HCT116 (cell line): ENCODE results near the gene SUSD2. TPM values are rescaled to one million over a fixed set of nuclear protein-coding genes. Genes with fewer than 3 reads are reported as not detected.

Experiments used
- ATAC-seq: fragments of 200-7000 bp; cut with Tn5 transposase; 2 replicates; pipeline ENCODE4 v1.9.1; 2020; ENCODE audit warnings: mild to moderate bottlenecking, moderate library complexity
- BruUV-seq: library from RNA; stranded (reverse); fragments of 400-500 nt; replicated peaks from 2 replicates; lab custom pipeline; 2021; lab: Mats Ljungman, UMichigan
- CTCF ChIA-PET: fragments of 300-600 bp; sonication (Branson Sonifier 250); formaldehyde crosslinking; loops from one replicate; lab custom pipeline; 2021; ENCODE audit warnings: antibody characterized with exemption; lab: Charles Lee
- POLR2A ChIA-PET: fragments of 300-600, 350-600 bp; sonication (Branson Sonifier 250); formaldehyde crosslinking; loops from one replicate; lab custom pipeline; 2021; ENCODE audit warnings: antibody characterized with exemption; lab: Charles Lee
- RAD21 ChIA-PET, 2 experiments: fragments of 300-600 bp; sonication (Branson Sonifier 250); formaldehyde crosslinking; loops; one replicate each; lab custom pipeline; 2023; ENCODE audit warnings: low total read pairs in 2 of 2; ENCODE audit not compliant: uncharacterized antibody in 2 of 2, unreplicated experiment in 2 of 2, low non-redundant PET in 1 of 2; lab: Charles Lee
- DNase-seq: peaks from one replicate; pipeline ENCODE4 v3.0.0-alpha.2; 2010; ENCODE audit warnings: low read depth, low spot score
- H2AFZ ChIP-seq: fragments of 200-600 bp; shearing (Covaris generic), sonication (generic); 2 replicates; pipeline ENCODE4 v1.6.1; 2017; ENCODE audit warnings: low read depth, mixed run types, mixed read lengths, antibody characterized with exemption, low read length; ENCODE audit not compliant: poor library complexity, severe bottlenecking
- H3K27ac ChIP-seq: 2 replicates; pipeline ENCODE4 v1.5.1; 2012; ENCODE audit warnings: low read depth, low read length
- H3K27me3 ChIP-seq: fragments of 200-600 bp; sonication (generic); 2 replicates; pipeline ENCODE4 v1.6.1; 2016; ENCODE audit warnings: mixed run types, low read length, mixed read lengths; ENCODE audit not compliant: insufficient read depth
- H3K36me3 ChIP-seq, 2 experiments: fragments of 200-500 bp in 1 of 2; fragments of 200-600 bp in 1 of 2; sonication (Bioruptor generic) in 1 of 2; sonication (generic) in 1 of 2; 2 replicates each; pipeline versions ENCODE4 v1.5.1 to v1.6.1; 2014 to 2016; ENCODE audit warnings: low read length in 2 of 2, inconsistent platforms in 1 of 2, mixed read lengths in 1 of 2, mixed run types in 1 of 2; ENCODE audit not compliant: insufficient read depth in 2 of 2, control insufficient read depth in 1 of 2
- H3K4me1 ChIP-seq, 2 experiments: fragments of 200-600 bp in 1 of 2; sonication (generic) in 1 of 2; 2 replicates each; pipeline versions ENCODE4 v1.5.1 to v1.6.1; 2012 to 2017; ENCODE audit warnings: low read length in 2 of 2, inconsistent platforms in 1 of 2, mild to moderate bottlenecking in 1 of 2, mixed read lengths in 1 of 2, mixed run types in 1 of 2, moderate library complexity in 1 of 2; ENCODE audit not compliant: insufficient read depth in 2 of 2, control insufficient read depth in 1 of 2
- H3K4me2 ChIP-seq: fragments of 200-600 bp; sonication (generic); 2 replicates; pipeline ENCODE4 v1.6.1; 2017; ENCODE audit warnings: mixed run types, low read length, mixed read lengths
- H3K4me3 ChIP-seq, 2 experiments: fragments of 200-600 bp in 1 of 2; sonication (generic) in 1 of 2; replicated peaks in 1 of 2; 2 replicates each; pipeline ENCODE4 v1.5.1; 2011 to 2016; ENCODE audit warnings: low read length in 2 of 2, control low read depth in 1 of 2, low read depth in 1 of 2, mild to moderate bottlenecking in 1 of 2, mixed read lengths in 1 of 2, mixed run types in 1 of 2
- H3K79me2 ChIP-seq: fragments of 200-600 bp; sonication (generic); 2 replicates; pipeline ENCODE4 v1.6.1; 2017; ENCODE audit warnings: mild to moderate bottlenecking, mixed run types, low read length, moderate library complexity, mixed read lengths; ENCODE audit not compliant: insufficient read depth
- H3K9ac ChIP-seq: fragments of 200-600 bp; sonication (generic); 2 replicates; pipeline ENCODE4 v1.6.1; 2016; ENCODE audit warnings: low read length, mixed read lengths
- H3K9me2 ChIP-seq: fragments of 200-600 bp; sonication (generic), shearing (Covaris generic); 2 replicates; pipeline ENCODE4 v1.6.1; 2017; ENCODE audit warnings: mixed run types, mild to moderate bottlenecking, moderate library complexity; ENCODE audit not compliant: insufficient read depth
- H3K9me3 ChIP-seq, 2 experiments: fragments of 200-500 bp in 1 of 2; fragments of 200-600 bp in 1 of 2; sonication (Bioruptor generic) in 1 of 2; sonication (generic) in 1 of 2; 2 replicates each; pipeline ENCODE4 v1.6.1; 2014 to 2017; ENCODE audit warnings: low read length in 2 of 2, mixed read lengths in 2 of 2, inconsistent platforms in 1 of 2, low read depth in 1 of 2, mild to moderate bottlenecking in 1 of 2, mixed run types in 1 of 2, moderate library complexity in 1 of 2; ENCODE audit not compliant: control insufficient read depth in 1 of 2, insufficient read depth in 1 of 2
- H4K20me1 ChIP-seq: fragments of 200-600 bp; sonication (generic), shearing (Covaris generic); 2 replicates; pipeline ENCODE4 v1.6.1; 2017; ENCODE audit warnings: mixed run types, mild to moderate bottlenecking, moderate library complexity; ENCODE audit not compliant: insufficient read depth
- ATF3 ChIP-seq: IDR thresholded peaks from 2 replicates; pipeline ENCODE4 v1.6.1; 2012
- CEBPB ChIP-seq: IDR thresholded peaks from 2 replicates; pipeline ENCODE4 v1.6.1; 2012; ENCODE audit warnings: low read depth
- CTCF ChIP-seq, 3 experiments: fragments of 200-600 bp in 1 of 3; sonication (generic) in 1 of 3; IDR thresholded peaks in 2 of 3; conservative IDR thresholded peaks in 1 of 3; 2 replicates each; pipeline ENCODE4 v1.5.1; 2012 to 2017; ENCODE audit warnings: low read depth in 2 of 3, low read length in 2 of 3, antibody characterized with exemption in 1 of 3, borderline replicate concordance in 1 of 3, control low read depth in 1 of 3, mild to moderate bottlenecking in 1 of 3, mixed read lengths in 1 of 3, mixed run types in 1 of 3, moderate library complexity in 1 of 3; ENCODE audit not compliant: insufficient read depth in 1 of 3
- EGR1 ChIP-seq: IDR thresholded peaks from 2 replicates; pipeline ENCODE4 v1.6.1; 2012; ENCODE audit warnings: low read depth
- ELF1 ChIP-seq: IDR thresholded peaks from 2 replicates; pipeline ENCODE4 v1.6.1; 2012; ENCODE audit warnings: low read depth, borderline replicate concordance
- EZH2 ChIP-seq: fragments of 200-600 bp; sonication (generic); IDR thresholded peaks from 2 replicates; pipeline ENCODE4 v1.6.1; 2017; ENCODE audit warnings: antibody characterized with exemption, mixed run types
- FOSL1 ChIP-seq: IDR thresholded peaks from 2 replicates; pipeline ENCODE4 v1.6.1; 2012; ENCODE audit warnings: low read depth
- JUND ChIP-seq: IDR thresholded peaks from 2 replicates; pipeline ENCODE4 v1.6.1; 2012
- POLR2A ChIP-seq: IDR thresholded peaks from 2 replicates; pipeline ENCODE4 v1.7.0; 2011; ENCODE audit warnings: borderline replicate concordance; ENCODE audit not compliant: insufficient read depth, insufficient read length; ENCODE audit errors: extremely low read depth
- POLR2AphosphoS5 ChIP-seq: IDR thresholded peaks from 2 replicates; pipeline ENCODE4 v1.6.1; 2011; ENCODE audit warnings: mild to moderate bottlenecking, low read depth, low read length, moderate library complexity
- RAD21 ChIP-seq: IDR thresholded peaks from 2 replicates; pipeline ENCODE4 v1.6.1; 2012; ENCODE audit warnings: low read depth, mild to moderate bottlenecking
- REST ChIP-seq: IDR thresholded peaks from 2 replicates; pipeline ENCODE4 v1.6.1; 2012; ENCODE audit warnings: low read depth
- SIN3A ChIP-seq: IDR thresholded peaks from 2 replicates; pipeline ENCODE4 v1.6.1; 2012; ENCODE audit warnings: low read depth
- SP1 ChIP-seq: IDR thresholded peaks from 2 replicates; pipeline ENCODE4 v1.6.1; 2012; ENCODE audit warnings: low read depth
- SRF ChIP-seq: IDR thresholded peaks from 2 replicates; pipeline ENCODE4 v1.6.1; 2012; ENCODE audit warnings: low read depth
- TCF7L2 ChIP-seq: IDR thresholded peaks from 2 replicates; pipeline ENCODE4 v1.7.0; 2011; ENCODE audit warnings: borderline replicate concordance, inconsistent platforms; ENCODE audit not compliant: insufficient read depth, insufficient read length; ENCODE audit errors: extremely low read depth
- YY1 ChIP-seq: IDR thresholded peaks from 2 replicates; pipeline ENCODE4 v1.6.1; 2011; ENCODE audit warnings: low read length, low read depth, moderate library complexity, mild to moderate bottlenecking; ENCODE audit not compliant: insufficient replicate concordance; ENCODE audit errors: extremely low read depth
- ZBTB33 ChIP-seq: IDR thresholded peaks from 2 replicates; pipeline ENCODE4 v1.6.1; 2011; ENCODE audit warnings: mild to moderate bottlenecking, low read length, moderate library complexity; ENCODE audit not compliant: insufficient replicate concordance; ENCODE audit errors: extremely low read depth
- ZFX ChIP-seq: fragments of 450-650 bp; IDR thresholded peaks from 2 replicates; pipeline ENCODE4 v1.6.1; 2017
- ZNF274 ChIP-seq: fragments of 200-500 bp; sonication (Bioruptor generic); IDR thresholded peaks from 2 replicates; pipeline ENCODE4 v1.6.1; 2014; ENCODE audit warnings: mild to moderate bottlenecking, low read depth, low read length, inconsistent platforms
- intact Hi-C: fragments of 100-400 bp; cut with micrococcal nuclease; formaldehyde crosslinking; loops from 2 replicates; pipeline ENCODE4 v1.10.0; 2022
- total RNA-seq: library from RNA; stranded (reverse); gene quantifications from one replicate; pipeline ENCODE4 v1.2.1, GENCODE V29; 2021; ENCODE audit not compliant: unreplicated experiment

The SUSD2 gene
- total RNA-seq, 1 experiment from 2014 or later = 6.6 TPM

- BruUV-seq = no TSS peak
- Histone ChIP-seq H3K27ac (no peak overlapping the region), H3K9me3 (no peaks in the 10 kb centered on the region), H2AFZ (no peak overlapping the region), H3K79me2 (no peaks in the 10 kb centered on the region), H3K4me3 (no peak overlapping the region), H3K36me3 (peaks cover 0 to 6% of the 10 kb centered on the region in 2 experiments; a peak in 3 of 4 replicates), H3K4me2 (no peak overlapping the region), H3K4me1 (peaks cover 3% of the 10 kb centered on the region in 2 experiments; a peak in 2 of 4 replicates), H4K20me1 (no peaks in the 10 kb centered on the region), H3K9ac (no peak overlapping the region), H3K9me2 (no peaks in the 10 kb centered on the region), H3K27me3 (no peaks in the 10 kb centered on the region)
- no peak for ATAC-seq
- no peak for TF ChIP-seq ZBTB33
- no peak for TF ChIP-seq CTCF (IDR thresholded peaks at IDR 0.05 in 2 of 3, conservative IDR thresholded peaks at IDR 0.05 in 1 of 3; ENCODE audit: borderline replicate concordance in 1 of 3, insufficient read depth in 1 of 3, low read depth in 2 of 3, low read length in 2 of 3)
- no peak for TF ChIP-seq SIN3A
- no peak for TF ChIP-seq FOSL1
- no peak for TF ChIP-seq YY1
- TF ChIP-seq ZNF274 = no peak
- TF ChIP-seq POLR2AphosphoS5 = no peak
- no peak for TF ChIP-seq ZFX
- no peak for TF ChIP-seq SP1
- no peak for TF ChIP-seq EGR1
- TF ChIP-seq EZH2 = no peak
- no peak for TF ChIP-seq CEBPB
- TF ChIP-seq SRF = no peak
- no peak for TF ChIP-seq RAD21
- no peak for TF ChIP-seq JUND
- TF ChIP-seq TCF7L2 = no peak
- TF ChIP-seq REST = no peak
- TF ChIP-seq ELF1 = no peak
- TF ChIP-seq ATF3 = no peak
- TF ChIP-seq POLR2A = no peak
- DNase-seq = no peak
- ChIA-PET RAD21 (no interaction called here), POLR2A (no interaction called here), CTCF (interaction anchor here (1.3 to 2.3 kb wide), 6 partner anchors 10 to 350 kb away, joined by 3 to 29 read pairs (median 6); no protein-coding TSS in a partner anchor)
- intact Hi-C loops = loop anchor here (5.0 kb wide), 1 partner anchor 194 kb away; the partner anchor contains the start of gene GSTT2
Measured at GRCh38 chr22:24176040-24176439, 5.2 kb upstream of the SUSD2 start.
